Smooth muscle cell (in vitro differentiated cells): Measurements from ENCODE around the gene ITGA11. TPM values are rescaled to one million over a fixed set of nuclear protein-coding genes. Genes with fewer than 3 reads are reported as not detected.

ENCODE experiments used
- DNase-seq: peaks from one replicate; lab custom pipeline; 2025; ENCODE audit not compliant: unreplicated experiment; lab: John Stamatoyannopoulos, UW
- H2AFZ ChIP-seq: fragments of 200-600 bp; sonication (generic); 2 replicates; pipeline ENCODE4 v1.6.0; 2016; ENCODE audit warnings: antibody characterized with exemption, low read depth, mild to moderate bottlenecking
- H3F3A ChIP-seq: fragments of 200-600 bp; sonication (generic); 2 replicates; pipeline ENCODE4 v1.6.0; 2017; ENCODE audit warnings: antibody characterized with exemption, low read depth
- H3K27ac ChIP-seq: fragments of 200-600 bp; sonication (generic); 2 replicates; pipeline ENCODE4 v1.5.1; 2016; ENCODE audit warnings: low read depth, mild to moderate bottlenecking
- H3K27me3 ChIP-seq: fragments of 200-600 bp; sonication (generic); 2 replicates; pipeline ENCODE4 v1.6.1; 2016; ENCODE audit warnings: low read depth, mild to moderate bottlenecking
- H3K36me3 ChIP-seq: fragments of 200-600 bp; sonication (generic); 2 replicates; pipeline ENCODE4 v1.5.1; 2016; ENCODE audit warnings: low read depth
- H3K4me1 ChIP-seq: fragments of 200-600 bp; sonication (generic); 2 replicates; pipeline ENCODE4 v1.5.1; 2016; ENCODE audit warnings: low read depth
- H3K4me2 ChIP-seq: fragments of 200-600 bp; sonication (generic); 2 replicates; pipeline ENCODE4 v1.6.0; 2016; ENCODE audit warnings: mild to moderate bottlenecking
- H3K4me3 ChIP-seq: fragments of 200-600 bp; sonication (generic); 2 replicates; pipeline ENCODE4 v1.5.1; 2016; ENCODE audit warnings: mild to moderate bottlenecking
- H3K79me2 ChIP-seq: fragments of 200-600 bp; sonication (generic); 2 replicates; pipeline ENCODE4 v1.6.0; 2016; ENCODE audit warnings: low read depth, mild to moderate bottlenecking
- H3K9ac ChIP-seq: fragments of 200-600 bp; sonication (generic); 2 replicates; pipeline ENCODE4 v1.6.0; 2016; ENCODE audit warnings: low read depth
- H3K9me3 ChIP-seq: fragments of 200-600 bp; sonication (generic); replicated peaks from 2 replicates; pipeline ENCODE4 v1.5.1; 2016; ENCODE audit warnings: low read depth
- H4K20me1 ChIP-seq: fragments of 200-600 bp; sonication (generic); 2 replicates; pipeline ENCODE4 v1.6.0; 2016; ENCODE audit warnings: low read depth
- CTCF ChIP-seq: fragments of 200-600 bp; sonication (generic); IDR thresholded peaks from 2 replicates; pipeline ENCODE4 v1.5.1; 2017; ENCODE audit warnings: borderline replicate concordance, mild to moderate bottlenecking, antibody characterized with exemption; ENCODE audit not compliant: insufficient read depth, poor library complexity, severe bottlenecking
- WGBS: methylation state at CpG from one replicate; pipeline ENCODE4 v1.1.7; 2016; ENCODE audit warnings: low lambda C conversion rate; 5-methylcytosine and 5-hydroxymethylcytosine counted together
- polyA plus RNA-seq: library from polyadenylated mRNA; unstranded; fragments of >200 nt; fragmentation: Nextera tagmentation; extraction: Ambion mirVana; gene quantifications from 2 replicates; pipeline ENCODE4 v1.2.1, GENCODE V29; 2016
- total RNA-seq: library from RNA; depleted of rRNA; stranded (reverse); fragments of >200 nt; gene quantifications from 2 replicates; pipeline ENCODE4 v1.2.3, GENCODE V29; 2014

Gene ITGA11
- total and polyA plus RNA-seq, 2 experiments from 2014 or later = 87.8 to 133 TPM

- Histone ChIP-seq H3K27ac (peak overlapping the region; percentile 73), H4K20me1 (peaks cover 10% of the 10 kb centered on the region), H3K27me3 (no peaks in the 10 kb centered on the region), H3K9me3 (no peaks in the 10 kb centered on the region), H2AFZ (no peak overlapping the region), H3F3A (peaks cover 13% of the 10 kb centered on the region), H3K4me2 (peak overlapping the region; percentile 18), H3K4me3 (no peak overlapping the region), H3K9ac (no peak overlapping the region), H3K79me2 (peaks cover 13% of the 10 kb centered on the region), H3K4me1 (no peaks in the 10 kb centered on the region), H3K36me3 (no peaks in the 10 kb centered on the region)
- WGBS = 71% methylated on average over 9 of the region's 9 CpGs
- no peak for DNase-seq
- no peak for TF ChIP-seq CTCF
These were observed 45.2 kb downstream of the ITGA11 start for GRCh38 chr15:68386587-68387288.

GRCh38 chr15:68385671-68386586, 46.0 kb downstream of the ITGA11 start:
- H3K27me3 ChIP-seq = no peaks in the 10 kb centered on the region
- no peak for DNase-seq
- H3K27ac ChIP-seq = peak overlapping the region; percentile 85
- no peak overlapping the region for H3K4me3 ChIP-seq
- H3K36me3 ChIP-seq = no peaks in the 10 kb centered on the region
- no peak overlapping the region for H3K9ac ChIP-seq
- TF ChIP-seq CTCF = no peak
- H3K79me2 ChIP-seq = peaks cover 11% of the 10 kb centered on the region
- WGBS = 93% methylated on average over 8 of the region's 8 CpGs
- H3K4me1 ChIP-seq = no peaks in the 10 kb centered on the region
- H3F3A ChIP-seq = peaks cover 13% of the 10 kb centered on the region
- peaks cover 14% of the 10 kb centered on the region for H4K20me1 ChIP-seq
- no peak overlapping the region for H2AFZ ChIP-seq
- no peaks in the 10 kb centered on the region for H3K9me3 ChIP-seq
- no peak overlapping the region for H3K4me2 ChIP-seq

- Histone ChIP-seq H3K4me3 (no peak overlapping the region), H3K9ac (no peak overlapping the region), H3K4me2 (peak overlapping the region; percentile 23), H2AFZ (no peak overlapping the region), H4K20me1 (peaks cover 20% of the 10 kb centered on the region), H3K27ac (peak overlapping the region; percentile 85), H3F3A (peaks cover 13% of the 10 kb centered on the region), H3K36me3 (no peaks in the 10 kb centered on the region), H3K79me2 (peaks cover 11% of the 10 kb centered on the region), H3K4me1 (no peaks in the 10 kb centered on the region), H3K9me3 (no peaks in the 10 kb centered on the region), H3K27me3 (no peaks in the 10 kb centered on the region)
- DNase-seq = no peak
- WGBS = 84% methylated on average over 3 of the region's 3 CpGs
- TF ChIP-seq CTCF = no peak
These were observed 46.8 kb downstream of the ITGA11 start for GRCh38 chr15:68385240-68385561.
